Measurements from ENCODE around the gene PROM2.

Gene PROM2

GRCh38 chr2:95325590-95326432, 51.6 kb downstream of the PROM2 start:
- DNase-seq, result no peak

GRCh38 chr2:95326433-95327140, 52.3 kb downstream of the PROM2 start:
- no peak for DNase-seq

GRCh38 chr2:95327861-95328260, 53.6 kb downstream of the PROM2 start:
- no peak for DNase-seq

GRCh38 chr2:95328358-95329125, 54.3 kb downstream of the PROM2 start:
- no peak for DNase-seq

GRCh38 chr2:95329401-95329800, 55.2 kb downstream of the PROM2 start:
- DNase-seq, result no peak

- DNase-seq, result no peak
These were observed 55.9 kb downstream of the PROM2 start for GRCh38 chr2:95329891-95330793.

- no peak for DNase-seq
These were observed 56.6 kb downstream of the PROM2 start for GRCh38 chr2:95330794-95331338.

- no peak for DNase-seq
These were observed 57.4 kb downstream of the PROM2 start for GRCh38 chr2:95331606-95332005.

- no peak for DNase-seq
These were observed 57.8 kb downstream of the PROM2 start for GRCh38 chr2:95332036-95332435.

- DNase-seq, result no peak
These were observed 58.8 kb downstream of the PROM2 start for GRCh38 chr2:95333056-95333455.

GRCh38 chr2:95333888-95334338, 59.7 kb downstream of the PROM2 start:
- DNase-seq, result no peak

- no peak for DNase-seq
These were observed 60.8 kb downstream of the PROM2 start for GRCh38 chr2:95334916-95335641.

- no peak for DNase-seq
These were observed 62.2 kb downstream of the PROM2 start for GRCh38 chr2:95336406-95336805.

- DNase-seq, result no peak
These were observed 63.6 kb downstream of the PROM2 start for GRCh38 chr2:95337829-95338228.

All from activated CD4-positive, alpha-beta T cell treated with anti-CD3 and anti-CD28 coated beads, Interleukin-10, Interleukin-2, amounts not matched to agents 100 ng/mL and 50 ng/mL, durations not matched to agents 16 hours and 8 hours (primary cell).